GM18861 (cell line): ENCODE results near the gene CDKN1B.
A peak's percentile ranks its signal among the peaks of the same experiment; 100 is the strongest.

Source experiments
- ATAC-seq: cut with Tn5 transposase; IDR thresholded peaks from one replicate; pipeline ENCODE4 v1.9.1; 2021; ENCODE audit not compliant: unreplicated experiment

CDKN1B gene

DNA sequence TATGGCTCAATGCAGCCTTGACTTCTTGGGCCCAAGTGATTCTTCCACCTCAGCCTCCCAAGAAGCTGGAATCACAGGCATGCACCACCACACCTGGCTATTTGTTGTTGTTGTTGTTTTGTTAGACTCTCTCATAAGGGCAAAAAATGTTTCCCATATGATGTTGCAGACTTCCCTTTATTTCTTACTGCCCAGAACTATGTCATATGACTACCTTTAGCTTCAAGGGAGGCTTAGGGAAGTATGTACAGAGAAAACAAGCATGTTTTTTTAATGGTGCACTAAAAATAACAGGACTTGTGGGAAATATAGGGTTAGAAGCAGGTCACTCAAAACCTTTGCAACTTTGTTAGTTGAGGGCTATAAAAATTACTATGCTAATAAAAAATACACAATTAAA is 16.9 kb upstream of the CDKN1B start:
- ATAC-seq, result no peak

- ATAC-seq, result no peak
Observed at GRCh38 chr12:12701457-12701856, 15.7 kb upstream of the CDKN1B start.

DNA sequence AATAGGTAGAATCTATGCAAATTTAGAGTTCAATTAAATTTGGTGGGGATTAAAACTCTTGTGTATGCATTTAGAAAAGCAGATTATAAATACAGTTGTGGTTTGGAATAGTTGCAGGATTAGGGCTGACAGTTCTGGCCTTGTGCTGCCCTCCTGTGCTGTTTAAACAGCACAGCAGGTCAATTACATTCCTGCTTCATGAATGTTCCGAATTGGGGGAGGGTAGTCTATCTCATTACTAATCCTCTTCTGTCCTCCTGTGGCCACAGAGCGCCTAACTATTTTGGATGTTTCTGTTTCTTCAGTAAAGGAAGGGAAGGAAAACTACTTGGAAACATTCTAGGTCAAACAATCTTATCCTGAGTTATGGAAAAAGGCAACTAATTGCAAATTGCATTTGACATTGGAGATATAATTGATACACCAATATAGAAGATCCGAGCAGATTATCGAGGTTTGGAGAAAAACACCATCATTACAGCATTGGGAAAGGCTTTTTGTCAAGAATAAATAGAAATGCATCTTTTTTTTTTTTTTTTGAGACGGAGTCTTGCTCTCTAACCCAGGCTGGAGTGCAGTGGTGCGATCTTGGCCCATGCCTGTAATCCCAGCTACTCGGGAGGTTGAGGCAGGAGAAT is 12.5 kb upstream of the CDKN1B start:
- peak; percentile 57 for ATAC-seq

- ATAC-seq, result no peak
Observed at GRCh38 chr12:12705838-12706520, 11.2 kb upstream of the CDKN1B start.

DNA sequence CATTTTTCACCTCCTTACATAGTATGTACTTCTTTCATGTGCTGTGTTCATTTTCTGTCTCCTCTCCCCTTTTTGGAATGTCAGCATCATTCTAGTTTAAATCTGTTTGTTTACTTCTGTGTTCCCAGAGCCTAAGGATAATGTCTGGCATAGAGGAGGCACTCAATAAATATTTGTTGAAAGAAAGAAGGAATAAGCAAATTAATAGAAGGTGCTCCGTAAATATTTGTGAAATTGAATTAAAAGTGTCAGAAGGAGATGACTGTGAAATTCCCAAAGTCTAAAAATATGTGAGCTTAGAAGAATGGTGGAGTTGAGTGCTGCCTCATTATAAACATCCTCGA is 3.3 kb upstream of the CDKN1B start:
- no peak for ATAC-seq

- ATAC-seq, result no peak
Observed at GRCh38 chr12:12714276-12715021, 2.7 kb upstream of the CDKN1B start.

- ATAC-seq, result no peak
Observed at GRCh38 chr12:12715128-12715458, 2.1 kb upstream of the CDKN1B start.

DNA sequence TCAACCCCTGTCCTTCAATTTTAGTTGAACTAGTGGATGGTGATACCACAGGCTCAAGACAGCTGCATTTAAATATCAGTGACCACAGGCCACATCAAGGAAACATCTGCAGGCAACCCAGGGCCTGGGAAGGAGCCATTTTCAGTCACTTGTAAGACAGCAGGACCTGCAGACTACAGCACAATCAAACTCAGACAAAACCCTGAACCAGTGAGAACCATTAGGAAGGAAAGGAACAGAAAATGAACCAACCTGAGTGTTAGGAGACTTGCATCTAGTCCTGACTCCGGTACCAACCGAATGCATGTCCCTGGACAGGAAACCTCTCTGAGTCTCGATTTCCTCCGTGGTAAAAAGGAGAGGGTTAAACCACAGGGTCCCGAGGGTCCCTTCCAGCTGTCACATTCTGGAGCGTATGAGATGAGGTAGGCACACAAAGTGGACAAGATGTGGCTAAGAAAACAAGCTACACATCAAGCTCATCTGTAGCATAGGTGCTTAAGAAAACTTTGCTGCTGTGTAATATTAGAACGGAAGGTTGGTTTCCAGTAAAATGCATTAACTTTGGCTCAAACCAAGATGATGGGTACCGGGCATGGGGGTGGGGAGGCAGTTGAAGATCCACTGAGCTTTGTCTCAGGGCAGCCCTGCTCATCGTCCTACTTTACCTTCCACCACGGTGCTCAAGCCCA is 1.6 kb upstream of the CDKN1B start:
- ATAC-seq, result peak; percentile 24

- ATAC-seq, result no peak
Observed at GRCh38 chr12:12716151-12716792, 896 bp upstream of the CDKN1B start.

- no peak for ATAC-seq
Observed at GRCh38 chr12:12717586-12718380, 615 bp downstream of the CDKN1B start.

- no peak for ATAC-seq
Observed at GRCh38 chr12:12718381-12718759, 1.2 kb downstream of the CDKN1B start.

GRCh38 chr12:12718853-12719252 is 1.7 kb downstream of the CDKN1B start:
- no peak for ATAC-seq

GRCh38 chr12:12719496-12719895 is 2.3 kb downstream of the CDKN1B start:
- no peak for ATAC-seq

GRCh38 chr12:12720052-12720451 is 2.9 kb downstream of the CDKN1B start:
- no peak for ATAC-seq

DNA sequence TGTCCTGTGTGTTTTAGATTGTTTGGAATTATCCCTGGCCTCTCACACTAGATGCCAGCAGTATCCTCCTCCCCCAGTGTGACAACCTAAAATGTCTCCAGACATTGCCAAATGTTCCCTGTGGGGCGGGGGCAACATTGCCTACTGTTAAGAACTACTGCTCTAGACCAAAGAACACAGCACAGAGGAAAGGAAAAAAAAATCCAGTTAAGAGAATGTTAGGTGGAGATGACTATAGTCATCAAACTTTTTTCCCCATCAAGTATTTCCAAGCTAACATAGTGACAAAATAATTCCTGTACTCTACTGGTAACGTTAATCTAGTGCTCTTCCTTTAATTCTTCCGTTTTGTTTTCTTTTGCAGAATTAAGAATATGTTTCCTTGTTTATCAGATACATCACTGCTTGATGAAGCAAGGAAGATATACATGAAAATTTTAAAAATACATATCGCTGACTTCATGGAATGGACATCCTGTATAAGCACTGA is 3.5 kb downstream of the CDKN1B start:
- ATAC-seq, result no peak

- no peak for ATAC-seq
Observed at GRCh38 chr12:12721176-12721751, 4.1 kb downstream of the CDKN1B start.

DNA sequence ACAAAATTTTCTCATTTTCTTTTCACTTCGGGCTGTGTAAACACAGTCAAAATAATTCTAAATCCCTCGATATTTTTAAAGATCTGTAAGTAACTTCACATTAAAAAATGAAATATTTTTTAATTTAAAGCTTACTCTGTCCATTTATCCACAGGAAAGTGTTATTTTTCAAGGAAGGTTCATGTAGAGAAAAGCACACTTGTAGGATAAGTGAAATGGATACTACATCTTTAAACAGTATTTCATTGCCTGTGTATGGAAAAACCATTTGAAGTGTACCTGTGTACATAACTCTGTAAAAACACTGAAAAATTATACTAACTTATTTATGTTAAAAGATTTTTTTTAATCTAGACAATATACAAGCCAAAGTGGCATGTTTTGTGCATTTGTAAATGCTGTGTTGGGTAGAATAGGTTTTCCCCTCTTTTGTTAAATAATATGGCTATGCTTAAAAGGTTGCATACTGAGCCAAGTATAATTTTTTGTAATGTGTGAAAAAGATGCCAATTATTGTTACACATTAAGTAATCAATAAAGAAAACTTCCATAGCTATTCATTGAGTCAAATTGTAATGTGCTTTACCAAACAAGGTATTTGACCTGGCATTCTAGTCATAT is 4.8 kb downstream of the CDKN1B start:
- ATAC-seq, result no peak

DNA sequence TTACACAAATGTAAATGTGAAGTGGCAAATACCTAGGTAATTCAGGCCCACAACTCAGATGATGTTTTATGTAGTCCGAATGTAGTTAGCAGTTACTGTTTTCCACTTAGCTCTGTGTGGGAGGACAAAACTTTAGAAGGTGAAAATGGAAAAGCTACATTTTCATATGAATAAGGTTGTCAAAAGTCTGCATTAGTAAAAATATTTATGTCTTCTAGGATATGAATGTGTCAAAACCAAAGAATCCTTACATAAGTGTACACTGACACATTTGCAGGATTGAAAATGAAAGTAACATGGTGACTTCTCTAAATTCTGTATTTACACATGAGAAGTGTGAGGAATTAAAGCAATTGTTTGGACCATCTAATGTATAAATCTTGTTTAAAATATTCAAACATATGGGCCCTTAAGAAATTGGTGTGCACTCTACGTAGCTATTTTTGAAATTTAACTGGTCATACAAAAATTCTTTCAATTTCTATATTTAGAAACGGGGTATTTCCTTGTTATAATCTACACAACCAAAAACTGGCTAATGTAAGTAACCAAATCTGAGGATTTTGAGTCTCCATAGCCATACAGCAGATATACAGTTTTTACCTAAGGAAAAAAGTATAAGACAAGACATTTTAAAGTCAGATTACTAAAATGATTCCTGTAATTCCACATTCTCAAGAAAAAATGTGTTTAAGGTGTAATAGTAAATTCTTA is 5.4 kb downstream of the CDKN1B start:
- no peak for ATAC-seq

- ATAC-seq, result no peak
Observed at GRCh38 chr12:12723149-12723680, 6.0 kb downstream of the CDKN1B start.
